A549 (cell line): ENCODE results near the gene ABCB9.

Experiments
- CHD4 ChIP-seq: fragments of 200-600 bp; sonication (generic); IDR thresholded peaks from 2 replicates; pipeline ENCODE4 v1.6.1; 2016; ENCODE audit warnings: antibody characterized with exemption, mild to moderate bottlenecking, borderline replicate concordance
- CTCF ChIP-seq: fragments of >200 bp; sonication (Bioruptor Twin); formaldehyde crosslinking; IDR thresholded peaks from 3 replicates; pipeline ENCODE4 v1.5.1; 2016
- E2F6 ChIP-seq: IDR thresholded peaks from 2 replicates; pipeline ENCODE4 v1.6.1; 2012; ENCODE audit warnings: low read depth, borderline replicate concordance
- JUNB ChIP-seq: fragments of >200 bp; sonication (Bioruptor Twin); formaldehyde crosslinking; IDR thresholded peaks from 2 replicates; pipeline ENCODE4 v1.6.1; 2016
- NR3C1 ChIP-seq: fragments of >200 bp; sonication (Bioruptor Twin); formaldehyde crosslinking; IDR thresholded peaks from 3 replicates; pipeline ENCODE4 v1.6.1; 2017

- TF ChIP-seq CHD4 (no peak), CTCF (no peak), JUNB (no peak), NR3C1 (no peak), E2F6 (no peak)
These were observed 21.1 kb upstream of the ABCB9 start for GRCh38 chr12:122987086-122987951.
